Hematopoietic multipotent progenitor cell treated with erythropoietin and hydrocortisone succinate and interleukin-3 and kit ligand, for 15 days (in vitro differentiated cells): Measurements from ENCODE around the gene FAM187B.
"Not testable (repeated sequence)": the region's sequence is repeated elsewhere in the genome, so short reads cannot be mapped to it uniquely, and the experiment has no call there.

Experiments
- DNase-seq: peaks from one replicate; pipeline ENCODE4 v3.0.0-alpha.2; 2015; ENCODE audit warnings: low spot score

The FAM187B gene

GRCh38 chr19:35262101-35262761 is 33.7 kb upstream of the FAM187B start:
- DNase-seq: no peak

DNA sequence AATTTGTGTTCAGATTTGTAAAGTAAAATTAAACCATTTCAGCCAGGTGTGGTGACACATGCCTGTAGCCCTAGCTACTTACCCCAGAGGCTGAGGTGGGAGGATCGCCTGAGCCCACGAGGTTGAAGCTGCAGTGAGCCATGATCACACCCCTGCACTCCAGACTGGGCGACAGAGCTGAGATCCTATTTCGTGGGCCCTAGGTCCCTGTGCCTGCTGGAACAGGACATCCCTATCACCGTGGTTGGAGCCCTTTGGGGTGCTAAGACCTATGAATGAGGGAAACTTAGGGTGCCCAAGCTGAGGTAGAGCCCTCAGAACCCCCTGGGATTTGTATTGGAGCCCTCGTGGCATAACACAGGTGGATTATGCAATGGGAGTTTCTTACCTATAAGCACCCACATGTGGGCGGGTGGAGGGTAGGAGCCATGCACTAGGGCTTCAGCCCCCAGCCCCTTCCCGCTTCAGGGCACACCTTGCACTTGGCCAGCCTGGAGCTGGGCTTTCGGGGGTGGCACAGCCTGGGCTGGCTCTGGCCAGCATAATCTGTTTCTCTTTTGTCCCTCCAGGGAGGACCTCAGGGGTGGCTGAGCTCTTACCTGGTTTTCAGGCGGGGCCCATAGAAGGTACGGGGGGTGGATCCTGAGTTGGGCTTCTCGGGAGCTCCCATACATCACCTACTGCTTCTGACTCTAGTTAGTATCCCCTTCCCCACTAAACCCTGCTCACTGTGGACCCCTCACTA is 33.0 kb upstream of the FAM187B start:
- no peak for DNase-seq

- no peak for DNase-seq
Measured at GRCh38 chr19:35260694-35261304, 32.3 kb upstream of the FAM187B start.

GRCh38 chr19:35257113-35257461 is 28.5 kb upstream of the FAM187B start:
- DNase-seq: no peak

DNA sequence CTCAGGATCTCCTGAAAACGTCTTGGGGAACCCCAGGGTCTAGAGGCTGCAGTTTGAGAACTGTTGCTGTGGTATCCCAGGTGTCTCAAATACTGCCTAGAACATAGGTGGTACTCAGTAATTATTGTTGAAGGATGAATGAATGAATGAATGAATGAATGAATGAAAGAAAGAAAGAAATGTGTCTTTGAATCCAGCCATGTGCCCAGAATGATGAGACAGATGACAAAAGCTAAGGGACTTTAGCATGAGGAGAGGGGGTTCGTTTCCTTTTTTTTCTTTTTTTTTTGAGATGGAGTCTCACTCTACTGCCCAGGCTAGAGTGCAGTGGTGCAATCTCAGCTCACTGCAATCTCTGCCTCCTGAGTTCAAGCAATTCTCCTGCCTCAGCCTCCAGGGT is 28.0 kb upstream of the FAM187B start:
- no peak for DNase-seq

DNA sequence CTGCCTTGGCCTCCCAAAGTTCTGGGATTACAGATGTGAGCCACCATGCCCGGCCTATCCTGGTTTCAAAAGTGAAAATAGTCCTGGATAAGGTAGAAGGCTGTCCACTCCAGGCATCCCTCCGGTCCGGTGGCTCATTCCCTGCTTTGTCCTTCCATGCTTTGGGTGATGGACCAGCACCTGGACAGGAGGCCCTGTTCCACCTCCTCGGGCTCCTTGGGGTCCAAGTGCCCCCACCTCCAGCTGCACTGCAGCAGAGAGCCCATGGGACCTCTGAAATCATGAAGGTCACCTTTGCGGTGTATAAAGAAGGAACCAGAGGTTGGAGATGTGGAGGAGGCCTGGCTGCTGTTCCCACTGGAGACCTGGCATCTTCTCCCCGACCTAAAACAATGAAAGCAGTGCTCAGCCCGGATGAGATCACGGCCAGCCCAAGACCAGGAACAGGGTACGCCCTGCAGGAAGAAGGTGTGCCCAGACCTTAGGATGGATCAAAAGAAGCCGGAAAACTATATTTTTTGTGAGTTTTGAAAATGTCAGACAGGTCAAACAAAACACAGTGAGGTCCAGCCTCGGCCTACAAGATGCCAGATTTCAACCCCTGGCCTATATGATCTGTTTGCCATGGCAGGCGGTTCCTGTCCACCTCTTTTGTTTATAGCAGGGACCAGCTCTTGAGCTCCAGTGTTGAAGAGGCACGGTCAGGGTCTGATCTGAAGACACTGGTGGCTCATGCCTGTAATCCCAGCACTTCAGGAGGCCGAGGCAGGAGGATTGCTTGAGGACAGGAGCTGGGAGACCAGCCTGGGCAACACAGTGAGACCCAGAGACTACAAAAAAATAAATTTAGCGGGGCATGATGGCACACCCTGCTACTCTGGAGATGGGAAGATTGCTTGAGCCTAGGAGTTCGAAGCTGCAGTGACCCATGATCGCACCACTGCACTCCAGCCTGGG is 26.1 kb upstream of the FAM187B start:
- DNase-seq: no peak

GRCh38 chr19:35253316-35254286 is 25.1 kb upstream of the FAM187B start:
- no peak for DNase-seq

GRCh38 chr19:35251456-35251855 is 22.9 kb upstream of the FAM187B start:
- DNase-seq: no peak

DNA sequence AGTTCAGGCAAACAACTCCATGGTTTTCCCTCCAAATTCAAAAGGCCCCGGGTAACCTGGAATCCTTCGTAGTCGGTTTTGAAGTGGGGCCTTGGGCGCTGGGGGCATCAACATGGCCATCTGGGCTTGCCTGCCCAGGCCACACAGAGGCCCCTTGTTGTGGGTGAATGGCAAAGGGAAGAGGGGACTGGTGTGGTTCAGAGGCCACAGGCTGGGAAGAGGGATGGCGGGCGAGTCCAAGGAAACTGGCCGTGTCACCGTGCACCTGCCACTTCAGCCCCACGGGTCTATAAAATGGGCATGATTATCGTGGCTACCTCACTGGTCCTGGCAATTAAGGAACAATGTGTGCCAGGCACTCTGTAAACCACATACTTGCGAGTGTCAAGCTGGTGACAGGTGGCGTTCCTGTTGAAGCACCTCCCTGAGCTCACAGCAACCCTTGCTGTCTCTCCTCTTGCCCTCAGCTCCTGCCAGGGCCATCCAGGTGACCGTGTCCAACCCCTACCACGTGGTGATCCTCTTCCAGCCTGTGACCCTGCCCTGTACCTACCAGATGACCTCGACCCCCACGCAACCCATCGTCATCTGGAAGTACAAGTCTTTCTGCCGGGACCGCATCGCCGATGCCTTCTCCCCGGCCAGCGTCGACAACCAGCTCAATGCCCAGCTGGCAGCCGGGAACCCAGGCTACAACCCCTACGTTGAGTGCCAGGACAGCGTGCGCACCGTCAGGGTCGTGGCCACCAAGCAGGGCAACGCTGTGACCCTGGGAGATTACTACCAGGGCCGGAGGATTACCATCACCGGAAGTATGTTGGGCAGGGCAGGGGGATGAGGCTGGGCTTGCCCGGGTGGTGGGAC is 21.5 kb upstream of the FAM187B start:
- no peak for DNase-seq

- no peak for DNase-seq
Measured at GRCh38 chr19:35249146-35249847, 20.8 kb upstream of the FAM187B start.

DNA sequence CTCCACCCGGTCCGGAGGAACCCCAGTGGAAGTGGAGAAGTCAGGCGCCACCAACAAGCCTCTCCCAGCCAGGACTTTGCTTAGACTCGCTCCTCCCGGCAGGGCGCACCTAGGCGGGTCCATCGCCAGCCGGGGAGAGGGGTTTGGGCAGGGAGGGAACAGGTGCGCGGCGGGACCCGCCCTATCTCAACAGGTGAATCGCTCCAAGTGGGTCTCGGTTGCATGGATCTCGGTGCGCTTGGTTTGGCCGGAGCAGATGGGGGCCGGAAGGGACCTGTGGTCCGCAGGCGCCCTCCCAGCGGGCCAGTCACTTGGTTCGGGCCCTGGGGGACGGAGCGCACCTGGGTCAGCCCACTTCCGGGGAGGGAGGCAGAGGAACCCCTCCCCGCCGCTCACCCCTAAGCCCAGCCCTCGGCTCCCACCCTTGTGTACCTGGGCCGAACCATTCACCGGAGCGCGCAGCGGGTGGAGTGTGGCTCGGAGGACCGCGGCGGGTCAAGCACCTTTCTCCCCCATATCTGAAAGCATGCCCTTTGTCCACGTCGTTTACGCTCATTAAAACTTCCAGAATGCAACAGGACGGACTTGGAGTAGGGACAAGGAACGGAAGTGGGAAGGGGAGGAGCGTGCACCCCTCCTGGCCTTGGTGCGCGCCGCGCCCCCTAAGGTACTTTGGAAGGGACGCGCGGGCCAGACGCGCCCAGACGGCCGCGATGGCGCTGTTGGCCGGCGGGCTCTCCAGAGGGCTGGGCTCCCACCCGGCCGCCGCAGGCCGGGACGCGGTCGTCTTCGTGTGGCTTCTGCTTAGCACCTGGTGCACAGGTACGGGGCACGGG is 20.0 kb upstream of the FAM187B start, which contains the start of gene LSR:
Gene LSR, plus strand, starts transcription at position 693 of the 836 bp plus-strand sequence. Its CDS starts 21 bp downstream, at position 714.
- DNase-seq: no peak

- DNase-seq: no peak
Measured at GRCh38 chr19:35247526-35248309, 19.2 kb upstream of the FAM187B start.

- no peak for DNase-seq
Measured at GRCh38 chr19:35246466-35247092, 18.0 kb upstream of the FAM187B start.

GRCh38 chr19:35241417-35241816 is 12.9 kb upstream of the FAM187B start:
- no peak for DNase-seq

DNA sequence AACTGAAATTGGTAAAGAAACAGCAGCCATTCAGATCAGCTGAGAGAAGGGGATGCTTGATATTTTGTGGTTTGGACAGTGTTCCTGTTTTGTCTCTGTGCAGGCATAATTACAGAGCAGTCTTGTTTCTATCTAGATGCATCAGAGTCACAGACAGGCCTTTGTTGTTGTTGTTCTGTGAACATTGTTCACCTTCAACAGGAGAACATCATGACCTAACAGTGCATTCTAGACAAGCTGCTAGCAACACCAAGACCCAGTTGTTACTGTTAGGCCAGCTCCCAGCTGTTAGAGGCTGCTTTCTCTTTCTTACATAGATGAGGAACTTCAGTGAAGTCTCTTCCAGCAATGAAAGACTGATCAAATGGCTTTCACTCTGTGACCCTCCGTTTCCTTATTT is 11.8 kb upstream of the FAM187B start:
- no peak for DNase-seq

- DNase-seq: not testable (repeated sequence)
Measured at GRCh38 chr19:35239597-35239996, 11.1 kb upstream of the FAM187B start.
